Measurements from ENCODE around the gene TNFSF8.

The TNFSF8 gene

GRCh38 chr9:114902786-114903524 is 27.4 kb downstream of the TNFSF8 start:
- DNase-seq (ENCODE audit: low read depth), result no peak

GRCh38 chr9:114900942-114901802 is 29.2 kb downstream of the TNFSF8 start:
- DNase-seq (ENCODE audit: low read depth), result no peak

GRCh38 chr9:114899995-114900394 is 30.4 kb downstream of the TNFSF8 start:
- DNase-seq (ENCODE audit: low read depth), result no peak

GRCh38 chr9:114899461-114899860 is 30.9 kb downstream of the TNFSF8 start:
- DNase-seq (ENCODE audit: low read depth), result no peak

GRCh38 chr9:114898741-114899140 is 31.6 kb downstream of the TNFSF8 start:
- DNase-seq (ENCODE audit: low read depth), result no peak

GRCh38 chr9:114897196-114897595 is 33.2 kb downstream of the TNFSF8 start:
- DNase-seq (ENCODE audit: low read depth), result no peak

- no peak for DNase-seq (ENCODE audit: low read depth)
These were observed 34.0 kb downstream of the TNFSF8 start for GRCh38 chr9:114896344-114896743.

- peak; percentile 38 for DNase-seq (ENCODE audit: low read depth)
These were observed 34.8 kb downstream of the TNFSF8 start for GRCh38 chr9:114895521-114895991.

GRCh38 chr9:114894609-114895433 is 35.6 kb downstream of the TNFSF8 start:
- DNase-seq (ENCODE audit: low read depth), result peak; percentile 92

- no peak for DNase-seq (ENCODE audit: low read depth)
These were observed 36.2 kb downstream of the TNFSF8 start for GRCh38 chr9:114894206-114894605.

- DNase-seq (ENCODE audit: low read depth), result no peak
These were observed 37.0 kb downstream of the TNFSF8 start for GRCh38 chr9:114893221-114894010.

GRCh38 chr9:114889802-114890224 is 40.6 kb downstream of the TNFSF8 start:
- no peak for DNase-seq (ENCODE audit: low read depth)

- no peak for DNase-seq (ENCODE audit: low read depth)
These were observed 41.8 kb downstream of the TNFSF8 start for GRCh38 chr9:114888607-114889006.

- DNase-seq (ENCODE audit: low read depth), result no peak
These were observed 42.4 kb downstream of the TNFSF8 start for GRCh38 chr9:114887963-114888362.

- DNase-seq (ENCODE audit: low read depth), result no peak
These were observed 45.5 kb downstream of the TNFSF8 start for GRCh38 chr9:114884787-114885452.

- no peak for DNase-seq (ENCODE audit: low read depth)
These were observed 46.7 kb downstream of the TNFSF8 start for GRCh38 chr9:114883709-114884108.

GRCh38 chr9:114880291-114880745 is 50.1 kb downstream of the TNFSF8 start:
- no peak for DNase-seq (ENCODE audit: low read depth)

- DNase-seq (ENCODE audit: low read depth), result no peak
These were observed 51.4 kb downstream of the TNFSF8 start for GRCh38 chr9:114878879-114879564.

- DNase-seq (ENCODE audit: low read depth), result no peak
These were observed 60.5 kb downstream of the TNFSF8 start for GRCh38 chr9:114869845-114870244.

- DNase-seq (ENCODE audit: low read depth), result no peak
These were observed 61.0 kb downstream of the TNFSF8 start for GRCh38 chr9:114869378-114869777.

Data from GM04504 (cell line).